Tibial nerve (tissue), 4 donors: ENCODE measurements around the gene MAST2. TPM values are rescaled to one million over a fixed set of nuclear protein-coding genes. Genes with fewer than 3 reads are reported as not detected.

Experiments used
- DNase-seq, 2 donors: peaks; one replicate each; pipeline ENCODE4 v3.0.0-alpha.2; 2019; ENCODE audit warnings: low spot score in 2 of 2
- H3K27ac ChIP-seq, 4 donors: fragments of 200-600 bp; sonication (generic) in 3 of 4; one replicate each; pipeline ENCODE4 v1.5.1; 2017 to 2019; ENCODE audit warnings: mild to moderate bottlenecking in 1 of 4
- H3K27me3 ChIP-seq, 2 donors: fragments of 200-600 bp; sonication (generic) in 1 of 2; one replicate each; pipeline versions ENCODE4 v1.5.1 to v1.6.0; 2017 to 2019
- H3K36me3 ChIP-seq, 3 donors: fragments of 200-600 bp; sonication (generic); one replicate each; pipeline ENCODE4 v1.5.1; 2018 to 2019
- H3K4me1 ChIP-seq, 4 donors: fragments of 200-600 bp; sonication (generic) in 3 of 4; one replicate each; pipeline ENCODE4 v1.5.1; 2017 to 2019
- H3K4me3 ChIP-seq, 4 donors: fragments of 200-600 bp; sonication (generic) in 3 of 4; one replicate each; pipeline ENCODE4 v1.5.1; 2017 to 2019; ENCODE audit warnings: mild to moderate bottlenecking in 1 of 4, moderate library complexity in 1 of 4
- H3K9me3 ChIP-seq, 4 donors: fragments of 200-600 bp; sonication (generic) in 3 of 4; one replicate each; pipeline ENCODE4 v1.5.1; 2017 to 2019
- EP300 ChIP-seq, 2 donors: sonication (generic); formaldehyde crosslinking; IDR thresholded peaks; one replicate each; pipeline ENCODE4 v1.6.1; 2017; ENCODE audit warnings: antibody characterized with exemption in 2 of 2, mild to moderate bottlenecking in 1 of 2
- POLR2A ChIP-seq, 2 donors: fragments of 450-650 bp; IDR thresholded peaks; one replicate each; pipeline ENCODE4 v1.6.1; 2017; ENCODE audit warnings: antibody characterized with exemption in 2 of 2, mild to moderate bottlenecking in 2 of 2, moderate library complexity in 2 of 2
- WGBS, 2 donors: methylation state at CpG; one replicate each; pipeline ENCODE4 v1.1.5; 2018; 5-methylcytosine and 5-hydroxymethylcytosine counted together
- total RNA-seq, 4 donors: library from RNA; depleted of rRNA; stranded (reverse); fragments of >200 nt; gene quantifications; one replicate each; pipeline ENCODE4 v1.1.0, GENCODE V29; 2016
- TF ChIP-seq, protein P1 (sequence below), 5 experiments: fragments of 200-600 bp in 3 of 5; fragments of 450-650 bp in 2 of 5; sonication (generic) in 3 of 5; IDR thresholded peaks; one replicate each; pipeline ENCODE4 v1.5.1; 2016 to 2019; ENCODE audit warnings: antibody characterized with exemption in 5 of 5, mild to moderate bottlenecking in 3 of 5, moderate library complexity in 2 of 5

MAST2 gene
- total RNA-seq, 4 donors from 2014 or later: 38.0 to 122 (median 57.1) TPM

DNA sequence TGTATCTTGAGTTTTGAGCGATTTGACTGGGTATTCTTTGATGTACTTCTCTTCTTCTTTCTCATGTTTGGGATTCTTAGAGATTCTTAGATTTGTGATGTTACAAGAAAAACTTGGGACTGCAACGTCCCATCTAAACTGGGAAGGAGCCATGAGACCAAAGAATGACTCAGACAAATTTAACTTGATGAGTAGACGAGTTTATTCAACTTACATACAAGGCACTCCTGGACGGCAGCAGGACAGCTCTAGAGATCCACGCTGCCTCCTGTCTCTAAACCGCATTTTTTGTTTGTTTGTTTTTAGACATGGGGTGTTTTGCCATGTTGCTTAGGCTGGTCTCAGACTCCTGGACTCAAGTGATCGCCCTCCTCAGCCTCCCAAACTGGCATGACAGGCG is 191.9 kb downstream of the MAST2 start:
- H3K27me3 ChIP-seq: no peaks in the 10 kb centered on the region
- H3K4me3 ChIP-seq: no peak overlapping the region
- H3K4me1 ChIP-seq: no peaks in the 10 kb centered on the region
- TF ChIP-seq POLR2A (IDR thresholded peaks at IDR 0.05): no peak
- TF ChIP-seq, protein P1, sequence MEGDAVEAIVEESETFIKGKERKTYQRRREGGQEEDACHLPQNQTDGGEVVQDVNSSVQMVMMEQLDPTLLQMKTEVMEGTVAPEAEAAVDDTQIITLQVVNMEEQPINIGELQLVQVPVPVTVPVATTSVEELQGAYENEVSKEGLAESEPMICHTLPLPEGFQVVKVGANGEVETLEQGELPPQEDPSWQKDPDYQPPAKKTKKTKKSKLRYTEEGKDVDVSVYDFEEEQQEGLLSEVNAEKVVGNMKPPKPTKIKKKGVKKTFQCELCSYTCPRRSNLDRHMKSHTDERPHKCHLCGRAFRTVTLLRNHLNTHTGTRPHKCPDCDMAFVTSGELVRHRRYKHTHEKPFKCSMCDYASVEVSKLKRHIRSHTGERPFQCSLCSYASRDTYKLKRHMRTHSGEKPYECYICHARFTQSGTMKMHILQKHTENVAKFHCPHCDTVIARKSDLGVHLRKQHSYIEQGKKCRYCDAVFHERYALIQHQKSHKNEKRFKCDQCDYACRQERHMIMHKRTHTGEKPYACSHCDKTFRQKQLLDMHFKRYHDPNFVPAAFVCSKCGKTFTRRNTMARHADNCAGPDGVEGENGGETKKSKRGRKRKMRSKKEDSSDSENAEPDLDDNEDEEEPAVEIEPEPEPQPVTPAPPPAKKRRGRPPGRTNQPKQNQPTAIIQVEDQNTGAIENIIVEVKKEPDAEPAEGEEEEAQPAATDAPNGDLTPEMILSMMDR (IDR thresholded peaks at IDR 0.05): no peak
- TF ChIP-seq EP300 (IDR thresholded peaks at IDR 0.05): no peak
- H3K27ac ChIP-seq: no peak overlapping the region
- H3K9me3 ChIP-seq: no peaks in the 10 kb centered on the region
- 86 to 87% methylated on average over 8 of the region's 8 CpGs for WGBS, 2 donors
- DNase-seq: no peak
- no peaks in the 10 kb centered on the region for H3K36me3 ChIP-seq

DNA sequence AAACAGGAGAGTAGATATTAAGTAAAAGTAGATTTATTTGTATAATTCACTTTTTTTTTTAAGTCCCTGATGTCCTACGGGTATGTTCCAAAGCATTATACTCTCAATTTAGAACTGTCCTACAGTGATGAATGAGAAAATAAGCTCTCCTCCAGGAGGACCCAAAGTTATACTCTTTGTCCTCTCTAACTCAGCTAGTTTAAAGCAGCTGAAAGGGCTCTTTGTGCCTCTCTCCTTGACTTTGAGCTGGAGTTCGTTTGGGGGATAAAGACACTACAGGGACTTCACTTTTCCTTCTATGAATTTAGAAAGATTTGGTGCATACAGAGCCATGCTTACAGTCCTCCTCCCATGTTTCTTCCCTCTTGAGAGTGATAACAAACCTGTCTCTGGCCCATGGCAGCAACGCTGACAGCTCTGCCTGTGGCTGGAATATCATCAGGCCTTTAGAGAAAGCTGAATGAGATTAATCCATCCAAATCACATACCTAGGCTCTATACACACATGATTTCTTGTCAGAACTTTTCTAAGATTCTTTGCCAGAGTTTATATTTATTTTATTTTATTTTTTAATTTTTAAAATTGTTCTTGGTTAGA is 194.7 kb downstream of the MAST2 start:
- H3K27me3 ChIP-seq: no peaks in the 10 kb centered on the region
- 30 to 33% methylated on average over 3 of the region's 3 CpGs for WGBS, 2 donors
- DNase-seq: no peak
- no peaks in the 10 kb centered on the region for H3K4me1 ChIP-seq
- no peak for TF ChIP-seq POLR2A (IDR thresholded peaks at IDR 0.05)
- no peak for TF ChIP-seq EP300 (IDR thresholded peaks at IDR 0.05)
- TF ChIP-seq, protein P1 (IDR thresholded peaks at IDR 0.05): no peak
- H3K9me3 ChIP-seq: no peaks in the 10 kb centered on the region
- H3K27ac ChIP-seq: no peak overlapping the region
- peaks cover 0 to 4% (median 0%) of the 10 kb centered on the region in 3 donors for H3K36me3 ChIP-seq
- no peak overlapping the region for H3K4me3 ChIP-seq

DNA sequence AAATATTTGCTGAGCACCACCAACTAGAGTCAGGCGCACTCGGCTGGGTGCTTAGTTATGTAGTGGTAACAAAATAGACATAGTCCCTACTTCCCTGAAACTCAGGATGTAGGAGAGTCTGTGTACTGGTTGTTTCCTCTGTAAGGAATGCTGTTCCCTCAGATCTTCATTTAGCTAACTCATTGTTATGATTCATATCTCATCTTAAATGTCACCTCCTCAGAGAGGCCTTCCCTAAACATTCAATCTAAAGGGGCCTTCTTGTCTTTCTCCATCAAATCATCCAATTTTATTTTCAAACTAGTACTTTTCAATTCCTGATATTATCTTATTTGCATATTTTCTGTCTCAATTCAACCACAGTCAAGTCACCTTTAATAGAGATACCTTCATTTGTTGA is 196.1 kb downstream of the MAST2 start:
- Histone ChIP-seq H3K36me3 (peaks cover 0 to 12% (median 0%) of the 10 kb centered on the region in 3 donors), H3K27me3 (no peaks in the 10 kb centered on the region), H3K4me1 (no peaks in the 10 kb centered on the region), H3K27ac (no peak overlapping the region), H3K4me3 (no peak overlapping the region), H3K9me3 (no peaks in the 10 kb centered on the region)
- 92 to 100% methylated on average over 2 of the region's 2 CpGs for WGBS, 2 donors
- DNase-seq: no peak
- TF ChIP-seq EP300 (IDR thresholded peaks at IDR 0.05): no peak

DNA sequence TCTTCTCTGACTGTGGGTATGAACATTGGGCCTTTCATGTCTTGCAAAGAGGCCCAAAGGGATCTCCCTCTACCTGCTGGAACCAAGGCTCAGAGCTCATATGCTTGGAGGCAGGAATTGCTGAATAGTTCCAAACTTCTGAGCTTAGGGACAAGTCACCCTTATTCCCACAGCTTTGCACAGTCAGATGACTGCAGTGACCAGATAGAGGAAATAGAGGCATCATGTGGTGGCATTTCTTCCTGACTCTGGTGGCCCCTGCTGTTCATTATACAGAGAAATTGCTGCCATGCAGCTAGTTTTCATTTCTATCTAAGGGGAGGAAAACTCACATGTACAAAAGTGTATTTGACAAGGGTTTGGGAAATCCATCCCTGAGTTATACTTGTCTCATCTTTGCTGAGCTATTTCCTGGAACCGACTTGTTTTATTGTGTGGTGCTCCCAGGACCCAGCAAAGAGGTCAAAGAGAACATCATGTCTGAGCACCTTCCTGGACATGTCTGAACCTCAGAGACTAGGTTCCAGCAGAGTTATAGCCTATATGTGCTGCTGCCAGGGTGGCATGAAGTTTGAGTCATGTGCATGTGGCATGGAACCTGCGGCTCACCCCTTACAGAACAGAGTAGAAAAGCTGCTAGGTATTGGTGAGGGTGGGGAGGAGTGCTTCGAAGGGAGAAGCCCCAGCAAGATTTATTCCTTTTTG is 197.8 kb downstream of the MAST2 start:
- Histone ChIP-seq H3K4me3 (no peak overlapping the region), H3K36me3 (peaks cover 0 to 24% (median 0%) of the 10 kb centered on the region in 3 donors), H3K27ac (no peak overlapping the region), H3K4me1 (no peaks in the 10 kb centered on the region), H3K9me3 (no peaks in the 10 kb centered on the region), H3K27me3 (no peaks in the 10 kb centered on the region)
- 84 to 95% methylated on average over 3 of the region's 3 CpGs for WGBS, 2 donors
- TF ChIP-seq, protein P1 (IDR thresholded peaks at IDR 0.05): no peak
- TF ChIP-seq EP300 (IDR thresholded peaks at IDR 0.05) (no peak), POLR2A (IDR thresholded peaks at IDR 0.05) (no peak)
- no peak for DNase-seq

GRCh38 chr1:46002551-46003150 is 199.2 kb downstream of the MAST2 start:
- Histone ChIP-seq H3K4me1 (no peaks in the 10 kb centered on the region), H3K9me3 (no peaks in the 10 kb centered on the region), H3K27ac (no peak overlapping the region), H3K4me3 (no peak overlapping the region), H3K36me3 (peaks cover 0 to 38% (median 0%) of the 10 kb centered on the region in 3 donors), H3K27me3 (no peaks in the 10 kb centered on the region)
- no peak for DNase-seq
- TF ChIP-seq, protein P1 (IDR thresholded peaks at IDR 0.05): no peak
- TF ChIP-seq POLR2A (IDR thresholded peaks at IDR 0.05) (no peak), EP300 (IDR thresholded peaks at IDR 0.05) (no peak)
- WGBS, 2 donors: 88 to 92% methylated on average over 3 of the region's 3 CpGs
